GM06990 (cell line): ENCODE results near the gene HELZ.
"Not testable (repeated sequence)": the region's sequence is repeated elsewhere in the genome, so short reads cannot be mapped to it uniquely, and the experiment has no call there.

Experiments used
- DNase-seq: peaks from one replicate; pipeline ENCODE4 v3.0.0-alpha.2; 2011; ENCODE audit not compliant: insufficient read length; ENCODE audit errors: extremely low read depth
- H3K27me3 ChIP-seq: replicated peaks from 2 replicates; pipeline ENCODE4 v1.6.0; 2011; ENCODE audit warnings: low read length; ENCODE audit not compliant: control insufficient read depth, insufficient read depth
- H3K36me3 ChIP-seq: 2 replicates; pipeline ENCODE4 v1.5.1; 2011; ENCODE audit warnings: low read length; ENCODE audit not compliant: control insufficient read depth, insufficient read depth
- H3K4me3 ChIP-seq: replicated peaks from 2 replicates; pipeline ENCODE4 v1.5.1; 2011; ENCODE audit warnings: low read depth, mild to moderate bottlenecking, control low read depth, low read length
- CTCF ChIP-seq: IDR thresholded peaks from 2 replicates; pipeline ENCODE4 v1.5.1; 2011; ENCODE audit warnings: low read length, control low read depth, mild to moderate bottlenecking, inconsistent platforms; ENCODE audit not compliant: insufficient read depth, poor library complexity, severe bottlenecking

The HELZ gene

GRCh38 chr17:67043283-67043682 is 201.7 kb downstream of the HELZ start:
- Histone ChIP-seq H3K4me3 (no peak overlapping the region), H3K36me3 (no peaks in the 10 kb centered on the region), H3K27me3 (no peaks in the 10 kb centered on the region)
- no peak for DNase-seq
- TF ChIP-seq CTCF, result no peak

- TF ChIP-seq CTCF, result no peak
- no peaks in the 10 kb centered on the region for H3K36me3 ChIP-seq
- H3K4me3 ChIP-seq, result no peak overlapping the region
- H3K27me3 ChIP-seq, result no peaks in the 10 kb centered on the region
- no peak for DNase-seq
Measured at GRCh38 chr17:67041941-67042899, 202.8 kb downstream of the HELZ start.

- H3K4me3 ChIP-seq, result no peak overlapping the region
- no peak for DNase-seq
- no peaks in the 10 kb centered on the region for H3K36me3 ChIP-seq
- no peaks in the 10 kb centered on the region for H3K27me3 ChIP-seq
- no peak for TF ChIP-seq CTCF
Measured at GRCh38 chr17:67041531-67041930, 203.5 kb downstream of the HELZ start.

- not testable (repeated sequence) for H3K27me3 ChIP-seq, H3K36me3 ChIP-seq, H3K4me3 ChIP-seq, DNase-seq
Measured at GRCh38 chr17:67041119-67041518, 203.9 kb downstream of the HELZ start.

- TF ChIP-seq CTCF, result no peak
- H3K27me3 ChIP-seq, result no peaks in the 10 kb centered on the region
- DNase-seq, result no peak
- no peak overlapping the region for H3K4me3 ChIP-seq
- H3K36me3 ChIP-seq, result no peaks in the 10 kb centered on the region
Measured at GRCh38 chr17:67040652-67041051, 204.3 kb downstream of the HELZ start.

GRCh38 chr17:67038861-67039365 is 206.1 kb downstream of the HELZ start:
- no peaks in the 10 kb centered on the region for H3K27me3 ChIP-seq
- DNase-seq, result no peak
- no peak for TF ChIP-seq CTCF
- no peaks in the 10 kb centered on the region for H3K36me3 ChIP-seq
- H3K4me3 ChIP-seq, result no peak overlapping the region
